Trophoblast cell (in vitro differentiated cells and primary cell): Measurements from ENCODE around the gene OTUD3.

ENCODE experiments used
- DNase-seq, 2 donors: peaks; one replicate each; pipeline ENCODE4 v3.0.0-alpha.2; 2016
- H2AFZ ChIP-seq: 2 replicates; pipeline ENCODE4 v1.6.1; 2013; ENCODE audit warnings: low read length, moderate library complexity, mild to moderate bottlenecking; ENCODE audit not compliant: insufficient read depth, poor library complexity
- H2AK5ac ChIP-seq: 2 replicates; pipeline ENCODE4 v1.6.1; 2013; ENCODE audit warnings: mild to moderate bottlenecking, low read length
- H2BK120ac ChIP-seq: 2 replicates; pipeline ENCODE4 v1.6.1; 2013; ENCODE audit warnings: low read length, mild to moderate bottlenecking, moderate library complexity; ENCODE audit not compliant: insufficient read depth, poor library complexity
- H2BK12ac ChIP-seq: 2 replicates; pipeline ENCODE4 v1.6.1; 2013; ENCODE audit warnings: mild to moderate bottlenecking, low read length, moderate library complexity
- H2BK5ac ChIP-seq: 2 replicates; pipeline ENCODE4 v1.6.1; 2013; ENCODE audit warnings: low read length, low read depth, moderate library complexity, mild to moderate bottlenecking; ENCODE audit not compliant: poor library complexity
- H3K14ac ChIP-seq: 2 replicates; pipeline ENCODE4 v1.6.1; 2013; ENCODE audit warnings: mild to moderate bottlenecking, low read length
- H3K18ac ChIP-seq: 2 replicates; pipeline ENCODE4 v1.6.1; 2013; ENCODE audit warnings: mild to moderate bottlenecking, low read length
- H3K23ac ChIP-seq: 2 replicates; pipeline ENCODE4 v1.6.1; 2013; ENCODE audit warnings: low read length
- H3K27ac ChIP-seq: 2 replicates; pipeline ENCODE4 v1.5.1; 2013; ENCODE audit warnings: low read depth, mild to moderate bottlenecking, inconsistent platforms, low read length, moderate library complexity
- H3K27me3 ChIP-seq: 2 replicates; pipeline ENCODE4 v1.6.1; 2013; ENCODE audit warnings: inconsistent platforms, mild to moderate bottlenecking, low read length, moderate library complexity; ENCODE audit not compliant: insufficient read depth
- H3K36me3 ChIP-seq, 2 experiments: 1 replicate in 1 of 2; 2 replicates in 1 of 2; pipeline ENCODE4 v1.6.1; 2013; ENCODE audit warnings: low read length in 2 of 2, mild to moderate bottlenecking in 2 of 2, moderate library complexity in 1 of 2; ENCODE audit not compliant: insufficient read depth in 2 of 2, control insufficient read depth in 1 of 2
- H3K4ac ChIP-seq: 2 replicates; pipeline ENCODE4 v1.6.1; 2013; ENCODE audit warnings: low read depth, mild to moderate bottlenecking, low read length, moderate library complexity
- H3K4me1 ChIP-seq, 2 experiments: 1 replicate in 1 of 2; 2 replicates in 1 of 2; pipeline ENCODE4 v1.6.1; 2013; ENCODE audit warnings: low read length in 2 of 2, mild to moderate bottlenecking in 2 of 2, moderate library complexity in 1 of 2; ENCODE audit not compliant: insufficient read depth in 2 of 2, control insufficient read depth in 1 of 2
- H3K4me2 ChIP-seq: 2 replicates; pipeline ENCODE4 v1.6.1; 2013; ENCODE audit warnings: inconsistent platforms, mild to moderate bottlenecking, low read length, moderate library complexity
- H3K4me3 ChIP-seq: 2 replicates; pipeline ENCODE4 v1.5.1; 2013; ENCODE audit warnings: mild to moderate bottlenecking, low read depth, low read length, inconsistent platforms
- H3K79me1 ChIP-seq: one replicate; pipeline ENCODE4 v1.6.1; 2013; ENCODE audit warnings: low read length
- H3K79me2 ChIP-seq: 2 replicates; pipeline ENCODE4 v1.6.1; 2013; ENCODE audit warnings: low read length, mild to moderate bottlenecking; ENCODE audit not compliant: control insufficient read depth, insufficient read depth, poor library complexity
- H3K9ac ChIP-seq: 2 replicates; pipeline ENCODE4 v1.6.1; 2013; ENCODE audit warnings: mild to moderate bottlenecking, low read length
- H3K9me3 ChIP-seq: 2 replicates; pipeline ENCODE4 v1.6.1; 2013; ENCODE audit warnings: low read depth, mild to moderate bottlenecking, control low read depth, inconsistent platforms, low read length; ENCODE audit not compliant: insufficient read depth
- H4K12ac ChIP-seq: 2 replicates; pipeline ENCODE4 v1.6.1; 2013; ENCODE audit warnings: low read depth, mild to moderate bottlenecking, low read length, moderate library complexity
- H4K8ac ChIP-seq: 2 replicates; pipeline ENCODE4 v1.6.1; 2013; ENCODE audit warnings: low read depth, mild to moderate bottlenecking, low read length, moderate library complexity
- H4K91ac ChIP-seq: one replicate; pipeline ENCODE4 v1.6.1; 2013; ENCODE audit warnings: low read depth, mild to moderate bottlenecking, low read length, moderate library complexity
- WGBS: extraction: QIAGEN DNeasy Blood & Tissue Kit; methylation state at CpG from one replicate; pipeline ENCODE4 v1.1.7; 2013; ENCODE audit warnings: missing lambda C conversion rate; ENCODE audit not compliant: insufficient read length, insufficient coverage; ENCODE audit errors: extremely low coverage; 5-methylcytosine and 5-hydroxymethylcytosine counted together

OTUD3 gene

DNA sequence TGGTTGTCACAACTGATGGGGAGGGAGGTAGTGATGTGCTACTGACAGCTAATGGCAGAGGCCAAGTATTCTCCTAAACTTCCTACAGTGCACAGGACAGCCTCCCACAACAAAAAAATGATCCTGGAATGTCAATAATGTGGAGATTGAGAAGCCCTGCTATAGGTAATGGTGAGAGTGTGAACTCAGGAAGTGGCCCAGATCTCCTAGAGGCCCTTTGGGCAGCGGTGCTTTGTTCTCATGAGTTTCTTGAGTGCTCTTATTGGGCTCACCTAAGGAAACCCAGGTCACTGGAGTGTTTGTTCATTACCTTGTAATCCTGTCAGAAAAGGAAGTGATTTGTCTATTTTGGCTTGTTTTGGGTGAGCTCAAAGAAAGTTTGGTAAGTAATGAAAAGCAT lies 5.9 kb downstream of the OTUD3 start:
- Histone ChIP-seq H3K14ac (no peak overlapping the region), H2BK12ac (no peak overlapping the region), H2BK5ac (no peak overlapping the region), H3K9me3 (no peaks in the 10 kb centered on the region), H3K4me3 (no peak overlapping the region), H4K12ac (no peak overlapping the region), H3K23ac (no peak overlapping the region), H3K27me3 (no peaks in the 10 kb centered on the region), H3K79me1 (peaks cover 4% of the 10 kb centered on the region), H2AFZ (no peak overlapping the region), H3K79me2 (peaks cover 2% of the 10 kb centered on the region), H3K27ac (no peak overlapping the region), H3K36me3 (peaks cover 0 to 9% of the 10 kb centered on the region in 2 experiments), H3K4me2 (no peak overlapping the region), H3K9ac (no peak overlapping the region), H3K4me1 (peaks cover 16 to 24% of the 10 kb centered on the region in 2 experiments), H3K4ac (peak overlapping the region; percentile 39), H2AK5ac (no peak overlapping the region), H4K8ac (no peak overlapping the region), H4K91ac (no peak overlapping the region), H3K18ac (no peak overlapping the region), H2BK120ac (no peak overlapping the region)
- no peak for DNase-seq
- WGBS = no CpG with 5 or more reads among the region's 1 CpG

DNA sequence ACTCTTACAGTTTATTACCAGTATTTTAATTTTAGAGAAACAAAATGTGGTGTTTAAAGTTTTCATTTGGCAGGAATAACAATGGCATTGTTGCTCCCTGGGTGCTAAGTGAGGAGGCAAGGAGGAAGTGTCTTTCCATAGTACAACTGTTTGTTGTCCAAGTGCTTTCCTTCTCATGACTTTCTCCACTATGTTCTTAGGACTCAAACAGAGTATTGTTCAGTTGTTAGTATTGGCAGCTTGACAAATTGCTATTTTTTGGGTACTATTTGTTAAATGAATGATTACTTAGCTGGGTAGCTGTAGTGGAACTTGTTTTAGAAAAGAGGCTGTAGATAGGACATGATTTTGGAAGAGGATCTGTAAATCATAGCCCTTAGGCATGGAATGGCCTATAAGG lies 7.5 kb downstream of the OTUD3 start:
- peaks cover 0 to 16% of the 10 kb centered on the region in 2 experiments for H3K36me3 ChIP-seq
- no peak overlapping the region for H4K12ac ChIP-seq
- H3K4me3 ChIP-seq = no peak overlapping the region
- H3K27ac ChIP-seq = no peak overlapping the region
- no peak overlapping the region for H2AK5ac ChIP-seq
- no peaks in the 10 kb centered on the region for H3K79me2 ChIP-seq
- no peak overlapping the region for H4K91ac ChIP-seq
- no peak overlapping the region for H2BK120ac ChIP-seq
- peaks cover 15 to 19% of the 10 kb centered on the region in 2 experiments for H3K4me1 ChIP-seq
- H2BK5ac ChIP-seq = no peak overlapping the region
- no peak overlapping the region for H2BK12ac ChIP-seq
- no peak overlapping the region for H3K18ac ChIP-seq
- H3K79me1 ChIP-seq = peaks cover 5% of the 10 kb centered on the region
- H3K4me2 ChIP-seq = no peak overlapping the region
- no peaks in the 10 kb centered on the region for H3K9me3 ChIP-seq
- H3K4ac ChIP-seq = no peak overlapping the region
- no peak overlapping the region for H2AFZ ChIP-seq
- no peak overlapping the region for H3K23ac ChIP-seq
- H3K14ac ChIP-seq = no peak overlapping the region
- no peak for DNase-seq
- no peaks in the 10 kb centered on the region for H3K27me3 ChIP-seq
- no peak overlapping the region for H4K8ac ChIP-seq
- no peak overlapping the region for H3K9ac ChIP-seq

DNA sequence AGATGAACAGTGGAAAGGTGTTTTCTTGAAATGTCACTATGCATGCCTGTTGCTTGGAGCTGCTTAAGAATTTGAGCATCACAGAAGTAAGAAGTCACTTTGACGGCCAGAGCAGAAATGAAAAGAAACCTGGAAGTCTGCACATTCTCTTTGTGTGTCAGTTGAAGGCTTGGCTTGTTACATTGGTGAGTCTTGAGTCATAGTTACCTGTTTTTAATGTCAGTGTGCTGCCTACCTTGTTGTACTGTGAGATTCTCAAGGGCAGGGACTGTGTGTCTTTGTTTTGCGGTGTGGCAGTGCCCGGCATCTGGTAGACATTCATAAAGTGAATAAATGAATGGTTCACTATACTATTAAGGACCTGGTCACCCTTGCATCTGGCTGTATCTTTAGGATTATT lies 9.9 kb downstream of the OTUD3 start:
- peaks cover 2 to 16% of the 10 kb centered on the region in 2 experiments for H3K36me3 ChIP-seq
- no peak overlapping the region for H2BK12ac ChIP-seq
- no peak overlapping the region for H2BK120ac ChIP-seq
- peaks cover 5% of the 10 kb centered on the region for H3K79me1 ChIP-seq
- H4K12ac ChIP-seq = no peak overlapping the region
- H4K91ac ChIP-seq = no peak overlapping the region
- H3K18ac ChIP-seq = no peak overlapping the region
- no peaks in the 10 kb centered on the region for H3K79me2 ChIP-seq
- no peak overlapping the region for H3K14ac ChIP-seq
- H3K4ac ChIP-seq = no peak overlapping the region
- no peak overlapping the region for H4K8ac ChIP-seq
- no peaks in the 10 kb centered on the region for H3K27me3 ChIP-seq
- no peak overlapping the region for H2BK5ac ChIP-seq
- H3K27ac ChIP-seq = peak overlapping the region; percentile 68
- peak in 1 of 2 donors; percentile 39 for DNase-seq
- peaks cover 13 to 19% of the 10 kb centered on the region in 2 experiments for H3K4me1 ChIP-seq
- H3K23ac ChIP-seq = no peak overlapping the region
- WGBS = no CpG with 5 or more reads among the region's 3 CpGs
- H2AK5ac ChIP-seq = no peak overlapping the region
- H3K4me3 ChIP-seq = no peak overlapping the region
- H3K9me3 ChIP-seq = no peaks in the 10 kb centered on the region
- no peak overlapping the region for H2AFZ ChIP-seq
- H3K4me2 ChIP-seq = no peak overlapping the region
- H3K9ac ChIP-seq = no peak overlapping the region

DNA sequence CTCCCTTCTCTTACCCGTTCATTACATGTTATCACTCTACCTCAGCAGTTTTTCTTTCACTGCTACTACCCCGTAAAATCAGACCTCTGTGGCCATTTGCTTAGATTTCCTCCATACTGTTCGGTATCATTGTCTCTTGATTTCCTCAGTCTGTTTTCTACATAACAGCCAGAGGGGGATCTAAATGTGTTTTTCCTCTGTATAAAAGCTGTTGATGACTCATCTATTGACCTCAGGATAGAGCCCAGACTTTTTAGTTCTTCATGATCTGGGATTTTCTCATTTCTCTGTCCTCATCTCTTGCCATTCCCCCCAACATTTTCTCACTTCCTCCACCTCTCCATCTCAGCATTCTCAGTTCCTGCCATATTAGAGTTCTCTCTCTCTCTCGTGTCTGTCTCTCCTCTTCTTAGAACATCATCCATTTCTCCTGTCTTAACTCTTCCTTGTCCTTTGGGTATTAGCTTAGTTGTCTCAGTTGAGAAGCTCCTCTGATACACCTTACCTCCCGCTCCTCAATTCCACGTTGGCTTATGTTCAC lies 10.5 kb downstream of the OTUD3 start:
- H3K4me3 ChIP-seq = no peak overlapping the region
- H2BK12ac ChIP-seq = peak overlapping the region; percentile 21
- H3K4ac ChIP-seq = no peak overlapping the region
- H4K91ac ChIP-seq = peak overlapping the region; percentile 7
- peaks cover 5% of the 10 kb centered on the region for H3K79me1 ChIP-seq
- peaks cover 5 to 19% of the 10 kb centered on the region in 2 experiments for H3K36me3 ChIP-seq
- WGBS = no CpG with 5 or more reads among the region's 6 CpGs
- no peak overlapping the region for H2AFZ ChIP-seq
- no peak overlapping the region for H3K14ac ChIP-seq
- H2BK5ac ChIP-seq = no peak overlapping the region
- H3K9ac ChIP-seq = no peak overlapping the region
- H3K27me3 ChIP-seq = no peaks in the 10 kb centered on the region
- H3K79me2 ChIP-seq = no peaks in the 10 kb centered on the region
- H3K27ac ChIP-seq = peak overlapping the region; percentile 68
- no peak overlapping the region for H2AK5ac ChIP-seq
- H3K18ac ChIP-seq = no peak overlapping the region
- no peak overlapping the region for H4K8ac ChIP-seq
- H4K12ac ChIP-seq = no peak overlapping the region
- no peak overlapping the region for H3K4me2 ChIP-seq
- H3K4me1 ChIP-seq = peaks cover 13 to 19% of the 10 kb centered on the region in 2 experiments
- DNase-seq = no peak
- H3K9me3 ChIP-seq = no peaks in the 10 kb centered on the region
- no peak overlapping the region for H3K23ac ChIP-seq
- H2BK120ac ChIP-seq = no peak overlapping the region
